EL (cell line): Measurements from ENCODE around the gene AUTS2.

ENCODE experiments used
- DNase-seq: peaks from one replicate; pipeline ENCODE4 v3.0.0-alpha.2; 2016

The AUTS2 gene

DNA sequence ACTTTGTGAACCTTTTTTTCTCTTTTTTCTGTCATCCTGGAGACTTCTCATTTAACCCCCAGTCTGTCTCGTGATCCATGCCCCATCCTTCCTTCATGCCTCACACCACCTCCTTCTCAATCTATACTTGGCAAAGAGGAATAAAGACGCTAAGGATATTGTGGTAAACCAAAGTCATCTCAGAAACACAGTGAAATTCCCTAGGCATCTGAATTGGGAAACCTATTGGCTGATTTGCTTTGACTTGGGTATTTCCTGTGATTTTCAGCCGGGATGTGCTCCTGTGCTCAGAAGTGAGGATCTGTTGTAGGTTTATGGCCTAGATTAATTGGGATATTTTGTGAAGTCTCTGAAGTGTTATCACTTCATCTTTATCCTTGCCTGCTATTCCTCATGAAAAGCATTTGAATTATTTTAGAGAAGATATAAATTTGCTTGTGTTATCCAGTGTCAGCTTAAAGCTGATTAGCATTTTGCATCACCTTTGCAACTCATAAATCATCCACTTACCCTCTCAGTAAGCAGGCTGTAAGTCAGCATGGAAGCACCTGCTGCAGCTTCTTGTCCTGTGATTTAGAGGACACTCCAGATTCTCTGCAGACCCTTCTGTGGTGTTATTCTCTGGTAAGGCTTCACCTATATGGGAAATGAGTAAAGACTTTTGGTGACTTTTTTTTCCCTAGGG is 138.0 kb downstream of the AUTS2 start:
- no peak for DNase-seq

GRCh38 chr7:69738396-69738951 is 140.2 kb downstream of the AUTS2 start:
- no peak for DNase-seq

DNA sequence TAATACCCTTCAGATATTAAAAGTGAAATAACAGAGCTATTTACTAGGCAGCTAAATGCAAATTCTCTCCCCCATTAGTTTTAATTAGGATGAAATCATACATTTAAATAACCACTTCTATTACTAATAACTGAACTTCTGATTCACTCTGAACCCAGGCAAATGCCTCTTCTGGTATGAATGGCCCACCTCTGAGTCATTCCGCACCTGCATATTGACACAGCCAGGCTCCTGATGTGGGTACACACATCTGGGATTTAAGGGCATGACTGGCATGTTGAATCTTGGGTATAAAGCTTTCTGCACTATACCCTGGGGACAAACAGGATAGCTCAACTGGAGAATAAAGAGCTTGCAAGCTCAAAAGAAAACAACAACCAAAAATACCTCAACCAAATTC is 140.9 kb downstream of the AUTS2 start:
- no peak for DNase-seq

DNA sequence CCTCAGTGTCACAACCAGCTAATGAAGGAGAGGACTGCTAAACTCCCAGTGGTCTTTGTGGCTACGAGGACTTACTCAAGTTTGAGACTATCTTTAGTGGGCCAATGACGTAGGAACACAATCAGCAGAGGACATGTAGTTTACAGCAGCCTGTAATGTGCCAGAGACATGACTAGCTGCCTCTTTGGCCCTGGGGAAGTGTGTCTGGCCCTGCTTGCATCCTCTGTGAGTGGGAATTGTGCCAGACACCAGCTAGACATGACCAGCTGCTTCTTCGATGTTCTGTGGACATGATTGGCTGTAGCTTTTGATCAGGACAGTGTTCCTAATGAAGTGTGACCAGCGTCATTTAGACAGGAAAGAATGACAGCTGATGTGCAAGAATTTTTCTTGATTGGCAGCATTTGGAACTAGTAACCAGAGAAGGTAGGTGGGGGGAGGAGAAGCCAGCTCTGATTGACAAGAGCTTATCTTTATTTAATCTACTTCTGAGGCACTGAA is 141.7 kb downstream of the AUTS2 start:
- DNase-seq, result no peak

DNA sequence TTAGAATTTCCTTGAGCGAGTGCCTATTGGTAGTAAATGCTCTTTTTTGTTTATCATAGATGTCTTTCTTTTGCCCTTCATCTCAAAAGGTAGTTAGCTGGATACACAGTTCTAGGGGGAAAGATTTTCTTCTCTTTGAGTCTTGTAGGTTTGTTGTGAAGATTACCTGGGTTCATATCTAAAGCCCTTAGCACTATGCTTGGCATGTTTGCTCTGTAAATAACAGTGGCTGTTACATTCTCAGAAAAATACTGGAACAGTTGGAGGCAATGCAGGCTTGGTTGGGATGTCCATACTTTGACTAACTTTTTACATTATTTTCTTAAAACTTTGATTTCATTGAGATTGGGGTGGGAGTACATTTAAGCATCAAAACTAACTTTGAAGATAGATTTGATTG is 144.0 kb downstream of the AUTS2 start:
- DNase-seq, result no peak

DNA sequence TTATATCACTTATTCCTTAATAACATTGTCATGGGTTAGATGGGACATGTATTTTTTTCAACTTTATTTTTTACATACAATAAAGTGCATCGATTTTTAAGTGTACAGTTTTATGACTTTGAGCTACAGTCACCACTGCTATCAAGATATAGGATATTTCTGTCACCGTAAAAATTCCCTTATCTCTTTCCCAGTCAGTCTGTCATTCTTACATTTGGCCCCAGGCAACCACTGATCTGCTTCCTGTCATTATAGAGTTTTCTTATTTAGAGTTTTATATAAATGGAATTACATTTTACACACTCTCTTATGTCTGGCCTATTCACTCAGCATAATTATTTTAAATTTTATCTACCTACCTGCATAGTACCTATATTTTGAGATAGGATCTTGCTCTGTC is 145.2 kb downstream of the AUTS2 start:
- DNase-seq, result no peak

DNA sequence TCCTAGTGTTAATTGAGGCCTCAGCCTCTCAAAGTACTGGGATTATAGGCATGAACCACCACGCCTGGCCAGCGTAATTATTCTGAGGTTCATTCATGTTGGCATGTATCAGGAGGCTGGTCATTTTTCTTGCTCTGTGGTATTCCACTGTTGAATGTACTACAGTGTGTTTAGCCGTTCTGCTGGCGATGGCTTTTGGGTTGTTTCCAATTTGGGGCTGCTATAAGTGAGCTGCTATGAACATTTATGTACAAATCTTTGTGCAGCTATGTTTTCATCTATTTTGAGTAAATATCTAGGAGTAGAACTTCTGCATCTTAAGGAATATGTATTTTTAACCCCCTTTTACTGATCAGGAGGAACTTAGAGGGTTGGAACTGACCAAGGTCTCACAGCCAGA is 145.8 kb downstream of the AUTS2 start:
- no peak for DNase-seq

GRCh38 chr7:69746383-69746782 is 148.1 kb downstream of the AUTS2 start:
- DNase-seq, result no peak

DNA sequence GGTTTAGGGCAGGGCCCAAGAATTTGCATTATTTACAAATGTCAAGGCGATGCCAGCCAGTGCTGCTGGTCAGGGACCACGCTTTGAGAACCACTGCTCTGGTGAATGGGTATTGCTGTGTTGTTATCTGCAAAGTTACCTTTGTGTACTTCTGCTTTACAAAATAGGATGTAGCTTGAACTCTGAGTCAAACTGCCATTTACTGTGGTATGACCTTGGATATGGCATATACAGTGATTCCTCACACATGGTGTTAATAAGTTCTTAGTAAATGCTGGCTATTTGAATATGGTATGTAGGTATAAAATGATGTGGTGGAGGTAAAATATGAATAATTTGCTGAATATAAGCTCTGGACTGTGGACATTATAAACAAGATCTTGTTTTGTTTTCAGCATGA is 148.9 kb downstream of the AUTS2 start:
- DNase-seq, result no peak

- no peak for DNase-seq
These were observed 150.3 kb downstream of the AUTS2 start for GRCh38 chr7:69748530-69748929.

- no peak for DNase-seq
These were observed 151.2 kb downstream of the AUTS2 start for GRCh38 chr7:69749372-69749979.

- DNase-seq, result no peak
These were observed 151.7 kb downstream of the AUTS2 start for GRCh38 chr7:69749994-69750393.

DNA sequence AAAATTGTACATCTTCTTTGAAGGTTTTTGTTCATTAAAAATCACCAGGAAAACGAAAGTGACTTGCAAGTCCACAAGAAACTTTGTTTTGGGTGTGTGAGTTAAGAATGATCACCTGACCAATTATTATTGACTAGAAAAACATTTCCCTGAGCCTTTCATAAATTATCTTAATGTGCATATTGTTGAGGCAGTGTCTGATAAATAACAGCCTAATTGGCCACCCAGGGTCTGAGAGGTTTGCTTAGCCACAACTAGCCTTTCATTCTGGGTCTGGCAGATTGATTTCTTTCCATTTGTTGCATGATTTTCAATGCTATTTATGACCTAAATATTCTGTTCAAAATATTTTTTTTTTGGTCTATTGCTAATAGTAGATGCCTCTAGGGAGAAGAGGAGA is 152.8 kb downstream of the AUTS2 start:
- DNase-seq, result no peak

DNA sequence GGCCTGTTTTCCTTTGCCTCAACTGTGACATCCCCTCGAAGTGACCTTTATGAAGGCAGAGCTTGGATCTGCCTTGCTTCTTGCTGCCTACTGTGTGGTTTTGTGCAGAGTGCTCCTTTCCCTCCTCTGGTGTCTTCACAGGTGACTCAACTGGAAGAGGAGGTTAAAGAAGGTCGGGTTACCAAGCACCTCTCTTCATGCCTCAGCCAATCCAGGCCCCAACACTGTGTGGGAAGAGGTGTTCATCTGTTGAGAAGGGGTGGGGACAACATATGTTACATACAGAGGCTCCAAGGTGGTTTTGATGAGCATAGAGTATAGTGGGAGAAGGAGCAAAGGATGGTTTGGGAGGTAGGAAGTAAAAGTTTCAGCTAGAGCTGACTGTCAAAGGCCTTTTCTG is 155.7 kb downstream of the AUTS2 start:
- no peak for DNase-seq

- DNase-seq, result no peak
These were observed 156.2 kb downstream of the AUTS2 start for GRCh38 chr7:69754476-69754875.

DNA sequence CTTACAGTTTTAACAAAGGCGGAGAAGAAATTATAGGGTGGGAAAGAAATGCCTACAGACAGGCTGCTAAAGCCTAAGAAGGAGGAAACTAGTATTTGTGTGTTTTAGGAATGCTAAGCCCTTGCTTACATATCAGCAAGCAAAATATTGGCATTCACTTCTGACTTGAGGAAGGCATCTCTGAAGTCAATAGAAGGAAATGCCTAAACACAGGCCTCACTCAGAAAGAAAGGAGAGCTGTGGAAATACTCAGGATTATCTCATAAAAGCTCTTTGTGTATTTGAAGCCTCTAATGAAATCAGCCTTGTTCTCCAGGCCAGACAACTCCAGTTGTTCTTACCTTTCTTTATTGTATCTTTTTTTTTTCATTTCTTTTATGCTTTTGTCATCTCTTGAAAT is 158.0 kb downstream of the AUTS2 start:
- no peak for DNase-seq

- DNase-seq, result no peak
These were observed 159.3 kb downstream of the AUTS2 start for GRCh38 chr7:69757528-69757927.

GRCh38 chr7:69757981-69758430 is 159.7 kb downstream of the AUTS2 start:
- no peak for DNase-seq

DNA sequence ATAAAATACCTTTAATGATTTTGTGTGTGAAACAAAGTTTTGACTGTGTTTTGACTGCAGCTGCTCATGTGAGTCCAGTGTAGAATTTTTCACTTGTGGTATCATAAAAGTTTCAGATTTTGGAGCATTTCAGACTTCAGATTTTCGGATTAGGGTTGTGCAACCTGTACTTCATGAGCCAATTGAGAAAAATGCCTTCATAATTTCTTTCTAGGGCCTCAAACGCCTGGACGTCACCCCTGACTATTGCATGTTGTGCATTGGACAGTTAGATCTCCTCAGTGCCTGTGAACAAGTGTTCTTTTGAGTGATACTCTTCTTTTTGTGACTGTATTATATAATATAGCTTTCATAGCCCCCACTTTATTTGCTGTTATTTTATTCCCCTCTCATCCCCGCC is 161.1 kb downstream of the AUTS2 start:
- no peak for DNase-seq

GRCh38 chr7:69761290-69761922 is 163.1 kb downstream of the AUTS2 start:
- no peak for DNase-seq

GRCh38 chr7:69762821-69763352 is 164.6 kb downstream of the AUTS2 start:
- no peak for DNase-seq

DNA sequence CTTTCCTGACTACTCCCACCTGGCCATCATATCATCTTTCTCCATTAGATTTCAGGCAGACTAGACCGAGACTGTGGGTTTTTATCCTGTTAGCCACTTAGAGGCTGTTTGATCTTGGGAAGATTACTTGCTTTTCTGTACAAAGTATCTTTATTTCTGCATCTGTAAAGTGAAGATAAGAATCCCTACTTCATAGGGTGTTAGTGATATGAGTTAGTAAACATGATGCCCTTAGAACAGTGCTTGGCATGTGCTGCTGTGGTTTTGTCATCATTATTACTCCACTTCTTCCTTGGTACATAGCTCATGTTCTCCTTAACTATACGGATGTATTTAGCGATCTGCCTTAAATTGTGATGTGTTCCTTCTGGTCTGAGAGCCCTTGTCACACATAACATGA is 165.2 kb downstream of the AUTS2 start:
- DNase-seq, result no peak

GRCh38 chr7:69764147-69764546 is 165.9 kb downstream of the AUTS2 start:
- DNase-seq, result no peak

- DNase-seq, result no peak
These were observed 166.4 kb downstream of the AUTS2 start for GRCh38 chr7:69764681-69765080.
